HG03469 (cell line): ENCODE measurements around the gene CDC42BPA.

Source experiments
- ATAC-seq: cut with Tn5 transposase; IDR thresholded peaks from one replicate; pipeline ENCODE4 v1.9.1; 2021; ENCODE audit warnings: mild to moderate bottlenecking, moderate library complexity, moderate number of reproducible peaks; ENCODE audit not compliant: unreplicated experiment

Gene CDC42BPA

GRCh38 chr1:226983247-226983991 is 334.9 kb downstream of the CDC42BPA start:
- ATAC-seq = no peak

- ATAC-seq = no peak
Observed at GRCh38 chr1:226982451-226983177, 335.7 kb downstream of the CDC42BPA start.

GRCh38 chr1:226981838-226982237 is 336.5 kb downstream of the CDC42BPA start:
- no peak for ATAC-seq

GRCh38 chr1:226981386-226981817 is 336.9 kb downstream of the CDC42BPA start:
- ATAC-seq = no peak

GRCh38 chr1:226980565-226981385 is 337.5 kb downstream of the CDC42BPA start:
- ATAC-seq = no peak

GRCh38 chr1:226980122-226980560 is 338.2 kb downstream of the CDC42BPA start:
- no peak for ATAC-seq

- no peak for ATAC-seq
Observed at GRCh38 chr1:226979517-226980121, 338.7 kb downstream of the CDC42BPA start.

GRCh38 chr1:226979115-226979516 is 339.2 kb downstream of the CDC42BPA start:
- ATAC-seq = no peak

- no peak for ATAC-seq
Observed at GRCh38 chr1:226978432-226979114, 339.7 kb downstream of the CDC42BPA start.

GRCh38 chr1:226977643-226978431 is 340.5 kb downstream of the CDC42BPA start:
- ATAC-seq = no peak

- ATAC-seq = no peak
Observed at GRCh38 chr1:226976978-226977642, 341.2 kb downstream of the CDC42BPA start.

- ATAC-seq = no peak
Observed at GRCh38 chr1:226976276-226976977, 341.9 kb downstream of the CDC42BPA start.

- ATAC-seq = no peak
Observed at GRCh38 chr1:226975259-226976250, 342.7 kb downstream of the CDC42BPA start.

- no peak for ATAC-seq
Observed at GRCh38 chr1:226974544-226975258, 343.6 kb downstream of the CDC42BPA start.

GRCh38 chr1:226973898-226974543 is 344.3 kb downstream of the CDC42BPA start:
- no peak for ATAC-seq

- ATAC-seq = no peak
Observed at GRCh38 chr1:226973371-226973897, 344.9 kb downstream of the CDC42BPA start.
